Measurements from ENCODE around the gene KCND2.

KCND2 gene

GRCh38 chr7:120303105-120303504 is 30.1 kb downstream of the KCND2 start:
- no peak for DNase-seq (ENCODE audit: low read depth)
- no peak for TF ChIP-seq CTCF (IDR thresholded peaks at IDR 0.05; ENCODE audit: control insufficient read depth, insufficient read depth, low read depth, low read length, missing control alignments)
- H3K4me3 ChIP-seq (ENCODE audit: control insufficient read depth, low read depth, low read length), result no peak overlapping the region

- DNase-seq (ENCODE audit: low read depth), result no peak
- TF ChIP-seq CTCF (IDR thresholded peaks at IDR 0.05; ENCODE audit: control insufficient read depth, insufficient read depth, low read depth, low read length, missing control alignments), result no peak
- H3K4me3 ChIP-seq (ENCODE audit: control insufficient read depth, low read depth, low read length), result no peak overlapping the region
Observed at GRCh38 chr7:120304674-120305073, 31.7 kb downstream of the KCND2 start.

- H3K4me3 ChIP-seq (ENCODE audit: control insufficient read depth, low read depth, low read length), result no peak overlapping the region
- no peak for TF ChIP-seq CTCF (IDR thresholded peaks at IDR 0.05; ENCODE audit: control insufficient read depth, insufficient read depth, low read depth, low read length, missing control alignments)
- no peak for DNase-seq (ENCODE audit: low read depth)
Observed at GRCh38 chr7:120307991-120308545, 35.1 kb downstream of the KCND2 start.

- TF ChIP-seq CTCF (IDR thresholded peaks at IDR 0.05; ENCODE audit: control insufficient read depth, insufficient read depth, low read depth, low read length, missing control alignments), result no peak
- no peak overlapping the region for H3K4me3 ChIP-seq (ENCODE audit: control insufficient read depth, low read depth, low read length)
Observed at GRCh38 chr7:120311028-120311788, 38.2 kb downstream of the KCND2 start.

GRCh38 chr7:120320218-120320961 is 47.4 kb downstream of the KCND2 start:
- no peak for DNase-seq (ENCODE audit: low read depth)
- no peak for TF ChIP-seq CTCF (IDR thresholded peaks at IDR 0.05; ENCODE audit: control insufficient read depth, insufficient read depth, low read depth, low read length, missing control alignments)
- H3K4me3 ChIP-seq (ENCODE audit: control insufficient read depth, low read depth, low read length), result no peak overlapping the region

More at GRCh38 chr7:120311028-120311788, 38.2 kb downstream of the KCND2 start:
- DNase-seq (ENCODE audit: low read depth), result no peak

- no peak overlapping the region for H3K4me3 ChIP-seq (ENCODE audit: control insufficient read depth, low read depth, low read length)
- no peak for TF ChIP-seq CTCF (IDR thresholded peaks at IDR 0.05; ENCODE audit: control insufficient read depth, insufficient read depth, low read depth, low read length, missing control alignments)
- no peak for DNase-seq (ENCODE audit: low read depth)
Observed at GRCh38 chr7:120327054-120327453, 54.1 kb downstream of the KCND2 start.

Data from AG09309 (cell line).